Caco-2 (cell line): ENCODE results near the gene VASN. TPM values are rescaled to one million over a fixed set of nuclear protein-coding genes. Genes with fewer than 3 reads are reported as not detected.

Experiments used
- BruUV-seq: library from RNA; stranded (reverse); fragments of 400-500 nt; replicated peaks from 2 replicates; lab custom pipeline; 2021; lab: Mats Ljungman, UMichigan
- CTCF ChIA-PET: fragments of 300-600 bp; sonication (Branson Sonifier 250); formaldehyde crosslinking; loops from one replicate; lab custom pipeline; 2022; ENCODE audit warnings: antibody characterized with exemption; lab: Charles Lee
- POLR2A ChIA-PET: fragments of 300-600 bp; sonication (Branson Sonifier 250); formaldehyde crosslinking; loops from one replicate; lab custom pipeline; 2022; ENCODE audit warnings: antibody characterized with exemption; lab: Charles Lee
- DNase-seq, 2 experiments: peaks; one replicate each; pipeline versions ENCODE4 v3.0.0 to v3.0.0-alpha.2; 2020 to 2022
- H3K27me3 ChIP-seq: replicated peaks from 2 replicates; pipeline ENCODE4 v1.6.0; 2011; ENCODE audit warnings: low read length; ENCODE audit not compliant: control insufficient read depth, insufficient read depth
- H3K36me3 ChIP-seq: 2 replicates; pipeline ENCODE4 v1.5.1; 2011; ENCODE audit warnings: low read length; ENCODE audit not compliant: control insufficient read depth, insufficient read depth
- H3K4me1 ChIP-seq: fragments of 250-450 bp; sonication (Bioruptor Pico); 2 replicates; pipeline ENCODE4 v1.5.1; 2020; ENCODE audit warnings: mild to moderate bottlenecking
- H3K4me3 ChIP-seq: 2 replicates; pipeline ENCODE4 v1.5.1; 2011; ENCODE audit warnings: low read depth, mild to moderate bottlenecking, control low read depth, low read length
- H3K9me3 ChIP-seq: fragments of 250-450 bp; sonication (Bioruptor Pico); 2 replicates; pipeline ENCODE4 v1.5.1; 2020; ENCODE audit warnings: mild to moderate bottlenecking, moderate library complexity
- H3K27ac Mint-ChIP-seq: one replicate; pipeline ENCODE4 v1.8.0; 2022; ENCODE audit warnings: mixed read lengths; ENCODE audit not compliant: unreplicated experiment
- H3K27me3 Mint-ChIP-seq: one replicate; pipeline ENCODE4 v1.8.0; 2022; ENCODE audit warnings: mixed read lengths; ENCODE audit not compliant: insufficient read depth, unreplicated experiment
- H3K36me3 Mint-ChIP-seq: one replicate; pipeline ENCODE4 v1.8.0; 2022; ENCODE audit warnings: mild to moderate bottlenecking, mixed read lengths; ENCODE audit not compliant: insufficient read depth, unreplicated experiment
- H3K4me1 Mint-ChIP-seq: one replicate; pipeline ENCODE4 v1.8.0; 2022; ENCODE audit warnings: low read depth, mixed read lengths; ENCODE audit not compliant: unreplicated experiment
- H3K4me3 Mint-ChIP-seq: one replicate; pipeline ENCODE4 v1.8.0; 2022; ENCODE audit warnings: mild to moderate bottlenecking, moderate library complexity, mixed read lengths; ENCODE audit not compliant: unreplicated experiment
- H3K9me3 Mint-ChIP-seq: one replicate; pipeline ENCODE4 v1.8.0; 2022; ENCODE audit warnings: mixed read lengths; ENCODE audit not compliant: unreplicated experiment
- intact Hi-C: fragments of 100-400 bp; cut with micrococcal nuclease; formaldehyde crosslinking; loops from one replicate; pipeline ENCODE4 v1.10.0; 2022; ENCODE audit not compliant: unreplicated experiment
- total RNA-seq: library from RNA; stranded (reverse); gene quantifications from 2 replicates; pipeline ENCODE4 v1.2.3, GENCODE V29; 2022
- TF ChIP-seq, protein P1 (sequence below), 2 experiments: fragments of 200-600 bp in 1 of 2; IDR thresholded peaks; 1 replicate in 1 of 2; 2 replicates in 1 of 2; pipeline versions ENCODE4 v1.5.1 to v1.8.0; 2011 to 2022; ENCODE audit warnings: antibody characterized with exemption in 1 of 2, control low read depth in 1 of 2, inconsistent platforms in 1 of 2, low read depth in 1 of 2, low read length in 1 of 2, mild to moderate bottlenecking in 1 of 2, moderate library complexity in 1 of 2; ENCODE audit not compliant: insufficient read depth in 1 of 2, severe bottlenecking in 1 of 2, unreplicated experiment in 1 of 2

Gene VASN
- total RNA-seq, 1 experiment from 2014 or later = 2.7 TPM

DNA sequence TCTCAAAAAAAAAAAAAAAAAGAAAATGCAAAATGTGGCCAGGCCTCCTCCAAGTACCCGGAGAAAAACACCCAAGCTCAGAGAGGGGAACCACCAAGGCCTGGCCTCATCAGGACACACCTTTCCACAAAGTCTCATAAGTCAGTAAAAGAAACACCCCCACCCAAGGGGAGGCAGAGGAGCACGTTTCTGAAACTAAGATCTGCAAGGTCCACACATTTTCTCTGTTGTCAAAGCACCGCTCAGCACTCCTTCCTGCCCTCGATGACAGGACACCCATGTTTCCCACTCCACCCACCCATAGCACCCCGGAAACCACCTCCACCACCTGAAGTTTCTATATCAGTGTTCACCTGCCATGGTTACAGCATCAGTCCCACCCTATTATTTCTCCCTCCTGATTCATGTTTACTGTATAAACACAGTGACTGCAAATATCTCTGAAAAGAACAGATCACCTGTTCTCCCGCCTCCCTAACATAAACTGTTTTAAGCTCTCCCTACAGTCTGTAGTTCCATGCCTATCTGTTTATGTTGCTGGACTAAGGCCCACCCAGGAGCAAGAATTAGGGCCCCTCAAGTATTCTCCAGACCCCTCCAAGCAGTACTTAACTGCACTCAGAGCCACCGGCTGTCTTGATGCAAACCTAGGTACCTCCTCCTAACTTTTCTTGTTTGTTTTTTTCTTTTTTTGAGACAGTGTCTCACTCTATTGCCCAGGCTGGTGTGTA lies 42.7 kb downstream of the VASN start:
- peaks cover 7% of the 10 kb centered on the region for H3K4me1 Mint-ChIP-seq
- H3K27ac Mint-ChIP-seq = no peak overlapping the region
- Histone ChIP-seq H3K27me3 (no peaks in the 10 kb centered on the region), H3K9me3 (no peaks in the 10 kb centered on the region), H3K4me3 (no peak overlapping the region), H3K36me3 (no peaks in the 10 kb centered on the region), H3K4me1 (peaks cover 5% of the 10 kb centered on the region; the same call in 1 of the 2 replicates)
- BruUV-seq = no TSS peak
- H3K4me3 Mint-ChIP-seq = no peak overlapping the region
- POLR2A ChIA-PET = no interaction called here
- TF ChIP-seq, protein P1, sequence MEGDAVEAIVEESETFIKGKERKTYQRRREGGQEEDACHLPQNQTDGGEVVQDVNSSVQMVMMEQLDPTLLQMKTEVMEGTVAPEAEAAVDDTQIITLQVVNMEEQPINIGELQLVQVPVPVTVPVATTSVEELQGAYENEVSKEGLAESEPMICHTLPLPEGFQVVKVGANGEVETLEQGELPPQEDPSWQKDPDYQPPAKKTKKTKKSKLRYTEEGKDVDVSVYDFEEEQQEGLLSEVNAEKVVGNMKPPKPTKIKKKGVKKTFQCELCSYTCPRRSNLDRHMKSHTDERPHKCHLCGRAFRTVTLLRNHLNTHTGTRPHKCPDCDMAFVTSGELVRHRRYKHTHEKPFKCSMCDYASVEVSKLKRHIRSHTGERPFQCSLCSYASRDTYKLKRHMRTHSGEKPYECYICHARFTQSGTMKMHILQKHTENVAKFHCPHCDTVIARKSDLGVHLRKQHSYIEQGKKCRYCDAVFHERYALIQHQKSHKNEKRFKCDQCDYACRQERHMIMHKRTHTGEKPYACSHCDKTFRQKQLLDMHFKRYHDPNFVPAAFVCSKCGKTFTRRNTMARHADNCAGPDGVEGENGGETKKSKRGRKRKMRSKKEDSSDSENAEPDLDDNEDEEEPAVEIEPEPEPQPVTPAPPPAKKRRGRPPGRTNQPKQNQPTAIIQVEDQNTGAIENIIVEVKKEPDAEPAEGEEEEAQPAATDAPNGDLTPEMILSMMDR (IDR thresholded peaks at IDR 0.05; ENCODE audit: insufficient read depth in 1 of 2, low read depth in 1 of 2, low read length in 1 of 2, severe bottlenecking in 1 of 2, unreplicated experiment in 1 of 2) = no peak
- no peaks in the 10 kb centered on the region for H3K27me3 Mint-ChIP-seq
- DNase-seq = no peak
- CTCF ChIA-PET = no interaction called here
- intact Hi-C loops = no loop called here
- H3K36me3 Mint-ChIP-seq = no peaks in the 10 kb centered on the region
- H3K9me3 Mint-ChIP-seq = no peaks in the 10 kb centered on the region

DNA sequence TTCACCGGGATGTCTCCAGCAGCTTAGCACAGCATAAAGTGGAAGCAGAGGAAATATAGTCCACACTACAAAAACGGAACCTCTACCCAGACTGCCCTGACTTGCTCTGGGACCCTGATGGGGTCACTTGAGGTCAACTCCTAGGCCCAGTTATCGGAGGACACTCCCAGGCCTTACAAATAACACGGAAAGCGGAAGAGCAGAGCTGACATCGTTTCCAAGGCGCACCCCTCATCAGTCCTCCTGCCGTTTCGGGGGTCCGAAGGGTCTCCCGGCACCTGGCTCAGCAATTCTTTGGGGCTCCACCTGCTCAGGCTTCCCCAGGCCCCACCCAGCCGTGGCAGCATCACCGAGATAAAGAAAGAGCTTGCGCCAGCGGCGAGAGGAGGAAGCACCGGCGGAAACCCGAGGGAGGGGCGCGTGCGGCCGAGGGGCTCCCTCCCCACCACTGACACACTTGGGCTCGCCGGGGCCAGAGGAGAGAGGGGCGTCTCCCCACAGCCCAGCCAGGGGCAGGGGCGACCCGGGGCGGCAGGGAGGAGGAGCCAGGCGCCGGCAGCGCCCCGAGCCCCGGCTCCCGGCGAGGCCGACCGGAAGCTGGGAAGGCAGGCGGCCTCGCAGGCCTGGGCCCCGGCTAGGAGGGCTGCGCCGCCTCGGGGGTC lies 44.0 kb downstream of the VASN start:
- Mint-ChIP-seq H3K27me3 (no peaks in the 10 kb centered on the region), H3K9me3 (no peaks in the 10 kb centered on the region), H3K36me3 (no peaks in the 10 kb centered on the region), H3K4me3 (peak overlapping the region; percentile 73), H3K4me1 (peaks cover 7% of the 10 kb centered on the region), H3K27ac (peak overlapping the region; percentile 0)
- TF ChIP-seq, protein P1 (IDR thresholded peaks at IDR 0.05; ENCODE audit: insufficient read depth in 1 of 2, low read depth in 1 of 2, low read length in 1 of 2, severe bottlenecking in 1 of 2, unreplicated experiment in 1 of 2) = no peak
- no TSS peak for BruUV-seq
- Histone ChIP-seq H3K9me3 (no peaks in the 10 kb centered on the region), H3K4me3 (peak overlapping the region; percentile 73), H3K36me3 (no peaks in the 10 kb centered on the region), H3K27me3 (no peaks in the 10 kb centered on the region), H3K4me1 (peaks cover 5% of the 10 kb centered on the region)
- peak in 1 of 2 experiments; percentile 50 for DNase-seq
- CTCF ChIA-PET = interaction anchor here (1.0 kb wide), 1 partner anchor 13 kb away, joined by 4 read pairs; no protein-coding TSS in a partner anchor
- intact Hi-C loops = no loop called here
- POLR2A ChIA-PET = interaction anchor here (0.6 kb wide), 1 partner anchor 1257 kb away, joined by 5 read pairs; no protein-coding TSS in a partner anchor

DNA sequence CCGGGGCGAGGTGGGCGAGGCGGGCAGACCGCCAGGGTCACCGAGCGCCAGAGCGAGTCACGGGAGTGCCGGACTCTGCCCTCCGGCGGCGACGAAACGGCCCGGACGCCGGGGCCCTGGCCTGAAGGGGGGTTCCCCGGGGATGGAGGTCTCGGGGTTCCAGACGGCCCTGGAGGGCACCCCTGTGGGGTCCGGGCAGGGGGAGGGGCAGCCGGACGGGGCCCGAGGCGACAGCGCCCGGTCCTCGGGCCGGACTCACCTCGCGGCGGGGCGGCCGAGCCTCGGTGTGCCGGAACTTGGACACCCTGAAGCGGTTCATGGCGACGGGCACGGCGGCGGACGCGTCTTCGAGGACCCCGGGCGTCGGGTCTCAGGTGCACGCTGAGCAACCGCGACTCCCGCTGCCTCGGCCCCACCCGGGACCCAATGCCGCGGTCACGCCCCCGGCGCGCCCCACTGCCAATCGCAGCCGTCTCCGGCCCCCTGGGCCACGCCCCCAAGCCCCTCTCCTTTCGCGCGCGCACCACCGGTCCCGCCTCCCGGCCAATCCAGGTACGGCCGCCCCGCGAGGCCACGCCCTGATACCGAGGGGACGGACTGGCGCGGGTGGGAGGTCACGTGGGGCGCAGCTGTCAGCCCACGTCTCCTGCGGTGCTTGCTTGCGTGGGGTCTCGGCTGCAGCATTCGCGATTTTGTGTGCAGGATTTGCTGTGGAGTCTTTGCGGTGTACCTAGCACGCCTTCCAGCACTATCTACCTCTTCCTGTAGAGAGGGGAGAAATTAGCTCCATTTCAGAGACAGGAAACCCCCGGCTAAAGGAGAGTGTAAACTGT lies 44.8 kb downstream of the VASN start, which contains the start of gene CORO7:
Gene CORO7 (minus strand): TSS at position 397 of the 833 bp plus-strand sequence. CDS start 78 bp downstream, at position 319.
- Mint-ChIP-seq H3K27me3 (no peaks in the 10 kb centered on the region), H3K36me3 (no peaks in the 10 kb centered on the region), H3K4me3 (peak within 1 kb of the TSS; percentile 84), H3K4me1 (peaks cover 7% of the 10 kb centered on the region), H3K27ac (peak within 1 kb of the TSS; percentile 0), H3K9me3 (no peaks in the 10 kb centered on the region)
- intact Hi-C loops = no loop called here
- no peaks in the 10 kb centered on the region for H3K9me3 ChIP-seq
- no TSS peak for BruUV-seq
- ChIA-PET POLR2A (interaction anchor here (0.6 kb wide), 1 partner anchor 1258 kb away, joined by 5 read pairs; no protein-coding TSS in a partner anchor), CTCF (interaction anchor here (0.5 to 1.1 kb wide), 4 partner anchors 14 to 57 kb away, joined by 3 to 5 read pairs (median 4); no protein-coding TSS in a partner anchor)
- no peaks in the 10 kb centered on the region for H3K36me3 ChIP-seq
- H3K27me3 ChIP-seq = no peaks in the 10 kb centered on the region
- DNase-seq = peak; percentile 93 to 96
- H3K4me1 ChIP-seq = peaks cover 5% of the 10 kb centered on the region
- TF ChIP-seq, protein P1 (IDR thresholded peaks at IDR 0.05; ENCODE audit: insufficient read depth in 1 of 2, low read depth in 1 of 2, low read length in 1 of 2, severe bottlenecking in 1 of 2, unreplicated experiment in 1 of 2) = no peak
- peak within 1 kb of the TSS; percentile 73 for H3K4me3 ChIP-seq
